Endothelial cell of umbilical vein (primary cell): ENCODE results near the gene TCHHL1. TPM values are rescaled to one million over a fixed set of nuclear protein-coding genes. Genes with fewer than 3 reads are reported as not detected.

ENCODE experiments used
- BruUV-seq: library from RNA; stranded (reverse); fragments of 400-500 nt; replicated peaks from 2 replicates; lab custom pipeline; 2021; lab: Mats Ljungman, UMichigan
- CTCF ChIA-PET: fragments of 300-600, 350-600 bp; sonication (Branson Sonifier 250); formaldehyde crosslinking; loops from one replicate; lab custom pipeline; 2021; ENCODE audit warnings: antibody characterized with exemption, inconsistent platforms; lab: Charles Lee
- POLR2A ChIA-PET: fragments of 300-600, 350-600 bp; sonication (Branson Sonifier 250); formaldehyde crosslinking; loops from one replicate; lab custom pipeline; 2021; ENCODE audit warnings: antibody characterized with exemption, inconsistent platforms; lab: Charles Lee
- DNase-seq: peaks from one replicate; pipeline ENCODE4 v3.0.0-alpha.2; 2011; ENCODE audit warnings: low read depth, low spot score
- FAIRE-seq: peaks from 2 replicates; lab custom pipeline; 2011; peaks lifted over from hg19 to GRCh38; lab: Jason Lieb, UNC
- H2AFZ ChIP-seq: 2 replicates; pipeline ENCODE4 v1.6.0; 2012; ENCODE audit warnings: low read depth, low read length, control low read depth, inconsistent platforms
- H3K27ac ChIP-seq: 2 replicates; pipeline ENCODE4 v1.5.1; 2011; ENCODE audit warnings: low read depth, mild to moderate bottlenecking, control low read depth, low read length, moderate library complexity; ENCODE audit not compliant: insufficient read depth
- H3K27me3 ChIP-seq, 2 experiments: 2 replicates each; pipeline versions ENCODE4 v1.6.0 to v1.6.1; 2011; ENCODE audit warnings: low read length in 2 of 2, mixed read lengths in 1 of 2; ENCODE audit not compliant: control insufficient read depth in 2 of 2, insufficient read depth in 2 of 2
- H3K36me3 ChIP-seq, 2 experiments: 2 replicates in 1 of 2; 3 replicates in 1 of 2; pipeline ENCODE4 v1.5.1; 2011; ENCODE audit warnings: low read length in 2 of 2, mild to moderate bottlenecking in 1 of 2, moderate library complexity in 1 of 2; ENCODE audit not compliant: control insufficient read depth in 2 of 2, insufficient read depth in 2 of 2; ENCODE audit errors: extremely low read depth in 1 of 2
- H3K4me1 ChIP-seq: 3 replicates; pipeline ENCODE4 v1.5.1; 2011; ENCODE audit warnings: mild to moderate bottlenecking, low read length; ENCODE audit not compliant: control insufficient read depth, insufficient read depth; ENCODE audit errors: extremely low read depth
- H3K4me2 ChIP-seq: 2 replicates; pipeline ENCODE4 v1.6.1; 2011; ENCODE audit warnings: low read length, control low read depth, mixed read lengths; ENCODE audit not compliant: insufficient read depth
- H3K4me3 ChIP-seq, 3 experiments: fragments of 200-600 bp in 1 of 3; sonication (generic), shearing (Covaris generic) in 1 of 3; replicated peaks in 1 of 3; 2 replicates each; pipeline ENCODE4 v1.5.1; 2011 to 2016; ENCODE audit warnings: control low read depth in 3 of 3, low read length in 3 of 3, mild to moderate bottlenecking in 2 of 3, inconsistent platforms in 1 of 3, low read depth in 1 of 3, moderate library complexity in 1 of 3; ENCODE audit not compliant: insufficient read depth in 1 of 3
- H3K79me2 ChIP-seq: 2 replicates; pipeline ENCODE4 v1.6.0; 2012; ENCODE audit warnings: low read length, inconsistent platforms; ENCODE audit not compliant: control insufficient read depth, insufficient read depth
- H3K9ac ChIP-seq: replicated peaks from 2 replicates; pipeline ENCODE3; 2011; ENCODE audit warnings: low read length, control low read depth; ENCODE audit not compliant: insufficient read depth; ENCODE audit errors: extremely low read depth
- H3K9me1 ChIP-seq: replicated peaks from 3 replicates; pipeline ENCODE4 v1.6.0; 2011; ENCODE audit warnings: mild to moderate bottlenecking, low read length; ENCODE audit not compliant: control insufficient read depth, insufficient read depth; ENCODE audit errors: extremely low read depth
- H3K9me3 ChIP-seq: replicated peaks from 2 replicates; pipeline ENCODE4 v1.5.1; 2012; ENCODE audit warnings: low read length, inconsistent platforms; ENCODE audit not compliant: control insufficient read depth, insufficient read depth
- H4K20me1 ChIP-seq: replicated peaks from 2 replicates; pipeline ENCODE3; 2011; ENCODE audit warnings: mild to moderate bottlenecking, low read length; ENCODE audit not compliant: control insufficient read depth, insufficient read depth; ENCODE audit errors: extremely low read depth
- EZH2 ChIP-seq: IDR thresholded peaks from 2 replicates; pipeline ENCODE4 v1.6.1; 2012; ENCODE audit warnings: borderline replicate concordance, low read depth, mild to moderate bottlenecking, moderate library complexity, low read length, inconsistent platforms; ENCODE audit not compliant: severe bottlenecking
- FOS ChIP-seq: IDR thresholded peaks from 2 replicates; pipeline ENCODE4 v1.6.1; 2011; ENCODE audit warnings: mild to moderate bottlenecking, low read length, moderate library complexity, borderline replicate concordance; ENCODE audit not compliant: insufficient read depth
- JUN ChIP-seq: IDR thresholded peaks from 2 replicates; pipeline ENCODE4 v1.6.1; 2011; ENCODE audit warnings: borderline replicate concordance, low read depth; ENCODE audit not compliant: insufficient read length, insufficient read depth
- MYC ChIP-seq: IDR thresholded peaks from one replicate; pipeline ENCODE4 v1.6.1; 2011; ENCODE audit warnings: mild to moderate bottlenecking, low read depth, low read length
- POLR2A ChIP-seq: IDR thresholded peaks from 2 replicates; pipeline ENCODE4 v1.6.1; 2012; ENCODE audit warnings: low read depth, mild to moderate bottlenecking, control low read depth, low read length
- POLR2AphosphoS5 ChIP-seq: IDR thresholded peaks from 2 replicates; pipeline ENCODE4 v1.6.1; 2012; ENCODE audit warnings: low read depth, mild to moderate bottlenecking, control low read depth, low read length, moderate library complexity; ENCODE audit not compliant: insufficient read depth
- dilution Hi-C: fragments of 300-500 bp; cut with MboI; formaldehyde crosslinking; loops from one replicate; pipeline ENCODE4 v1.15.0; 2019; ENCODE audit warnings: low sequenced_read_pairs; ENCODE audit not compliant: extremely low pct_ligation_motif_present
- intact Hi-C: fragments of 100-400 bp; cut with micrococcal nuclease; formaldehyde crosslinking; loops from one replicate; pipeline ENCODE4 v1.10.0; 2022
- polyA plus RNA-seq, 4 experiments: library from polyadenylated mRNA; depleted of rRNA in 3 of 4; stranded (reverse) in 3 of 4; unstranded in 1 of 4; fragments of >200 nt; gene quantifications; 2 replicates each; pipeline versions ENCODE4 v1.2.1 to v1.2.3, GENCODE V29; 2011 to 2012; ENCODE audit warnings: missing spikeins in 1 of 4
- total RNA-seq: library from RNA; stranded (reverse); gene quantifications from 2 replicates; pipeline ENCODE4 v1.2.3, GENCODE V29; 2021
- TF ChIP-seq, protein P1 (sequence below), 2 donors: IDR thresholded peaks; 1 replicate in 1 of 2; 2 replicates in 1 of 2; pipeline ENCODE4 v1.5.1; 2011; ENCODE audit warnings: low read length in 2 of 2, mild to moderate bottlenecking in 2 of 2, moderate library complexity in 2 of 2, control low read depth in 1 of 2, inconsistent platforms in 1 of 2, low read depth in 1 of 2; ENCODE audit not compliant: insufficient read depth in 1 of 2; ENCODE audit errors: extremely low read depth in 1 of 2
- TF ChIP-seq, protein P2 (sequence below): IDR thresholded peaks from 2 replicates; pipeline ENCODE4 v1.6.1; 2011; ENCODE audit not compliant: insufficient read depth, insufficient read length

Gene TCHHL1
- total and polyA plus RNA-seq, 2 donors (not counting 3 experiments of a cell fraction or from before 2014, with no cell fraction given), result not detected

DNA sequence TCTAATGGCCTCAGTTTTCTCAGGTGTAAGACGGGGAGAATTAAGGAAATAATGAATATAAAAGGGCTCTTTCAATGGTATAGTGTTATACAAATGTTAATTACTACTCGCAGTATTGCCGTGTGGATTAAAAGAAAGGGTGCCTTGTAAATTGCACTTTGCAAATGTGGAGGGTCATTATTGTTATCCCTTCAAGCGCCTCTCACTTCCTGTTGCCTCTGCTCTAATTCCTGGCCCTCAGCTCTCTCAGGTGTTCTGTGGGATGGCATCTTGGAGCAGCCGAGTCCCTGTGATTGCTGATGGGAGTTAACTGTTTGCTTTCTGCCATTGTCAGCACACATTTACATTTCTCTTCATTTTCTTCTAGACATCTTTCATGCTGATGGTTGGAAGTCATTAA is 45.0 kb downstream of the TCHHL1 start:
- no peak for FAIRE-seq
- Histone ChIP-seq H4K20me1 (no peaks in the 10 kb centered on the region), H3K4me2 (no peak overlapping the region), H3K9ac (no peak overlapping the region), H3K79me2 (no peaks in the 10 kb centered on the region), H3K27me3 (peaks cover 40 to 46% of the 10 kb centered on the region in 2 experiments), H2AFZ (no peak overlapping the region), H3K36me3 (no peaks in the 10 kb centered on the region), H3K27ac (no peak overlapping the region), H3K4me1 (peaks cover 18% of the 10 kb centered on the region), H3K9me1 (no peaks in the 10 kb centered on the region), H3K4me3 (no peak overlapping the region), H3K9me3 (no peaks in the 10 kb centered on the region)
- dilution Hi-C loops (no loop called here), intact Hi-C loops (no loop called here)
- ChIA-PET CTCF (no interaction called here), POLR2A (no interaction called here)
- no peak for DNase-seq
- TF ChIP-seq EZH2 (no peak), JUN (no peak), POLR2A (no peak), MYC (no peak), POLR2AphosphoS5 (no peak), FOS (no peak)
- TF ChIP-seq, protein P1, sequence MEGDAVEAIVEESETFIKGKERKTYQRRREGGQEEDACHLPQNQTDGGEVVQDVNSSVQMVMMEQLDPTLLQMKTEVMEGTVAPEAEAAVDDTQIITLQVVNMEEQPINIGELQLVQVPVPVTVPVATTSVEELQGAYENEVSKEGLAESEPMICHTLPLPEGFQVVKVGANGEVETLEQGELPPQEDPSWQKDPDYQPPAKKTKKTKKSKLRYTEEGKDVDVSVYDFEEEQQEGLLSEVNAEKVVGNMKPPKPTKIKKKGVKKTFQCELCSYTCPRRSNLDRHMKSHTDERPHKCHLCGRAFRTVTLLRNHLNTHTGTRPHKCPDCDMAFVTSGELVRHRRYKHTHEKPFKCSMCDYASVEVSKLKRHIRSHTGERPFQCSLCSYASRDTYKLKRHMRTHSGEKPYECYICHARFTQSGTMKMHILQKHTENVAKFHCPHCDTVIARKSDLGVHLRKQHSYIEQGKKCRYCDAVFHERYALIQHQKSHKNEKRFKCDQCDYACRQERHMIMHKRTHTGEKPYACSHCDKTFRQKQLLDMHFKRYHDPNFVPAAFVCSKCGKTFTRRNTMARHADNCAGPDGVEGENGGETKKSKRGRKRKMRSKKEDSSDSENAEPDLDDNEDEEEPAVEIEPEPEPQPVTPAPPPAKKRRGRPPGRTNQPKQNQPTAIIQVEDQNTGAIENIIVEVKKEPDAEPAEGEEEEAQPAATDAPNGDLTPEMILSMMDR (IDR thresholded peaks at IDR 0.05; ENCODE audit: extremely low read depth in 1 of 2, insufficient read depth in 1 of 2, low read depth in 1 of 2, low read length in 2 of 2), result no peak
- TF ChIP-seq, protein P2, sequence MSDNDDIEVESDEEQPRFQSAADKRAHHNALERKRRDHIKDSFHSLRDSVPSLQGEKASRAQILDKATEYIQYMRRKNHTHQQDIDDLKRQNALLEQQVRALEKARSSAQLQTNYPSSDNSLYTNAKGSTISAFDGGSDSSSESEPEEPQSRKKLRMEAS, result no peak
- BruUV-seq, result no TSS peak
